Measurements from ENCODE around the gene SPOCK1. TPM values are rescaled to one million over a fixed set of nuclear protein-coding genes. Genes with fewer than 3 reads are reported as not detected.

SPOCK1 gene
- total RNA-seq, 1 experiment from 2014 or later: 222 TPM

GRCh38 chr5:137091472-137091871 lies 407.7 kb downstream of the SPOCK1 start:
- DNase-seq (ENCODE audit: extremely low read depth, low read depth): no peak

- no peak for DNase-seq (ENCODE audit: extremely low read depth, low read depth)
Measured at GRCh38 chr5:137090721-137091120, 408.4 kb downstream of the SPOCK1 start.

GRCh38 chr5:137090151-137090550 lies 409.0 kb downstream of the SPOCK1 start:
- DNase-seq (ENCODE audit: extremely low read depth, low read depth): no peak

- DNase-seq (ENCODE audit: extremely low read depth, low read depth): no peak
Measured at GRCh38 chr5:137088175-137088574, 411.0 kb downstream of the SPOCK1 start.

- no peak for DNase-seq (ENCODE audit: extremely low read depth, low read depth)
Measured at GRCh38 chr5:137086342-137086741, 412.8 kb downstream of the SPOCK1 start.

GRCh38 chr5:137085206-137085605 lies 413.9 kb downstream of the SPOCK1 start:
- DNase-seq (ENCODE audit: extremely low read depth, low read depth): no peak

- no peak for DNase-seq (ENCODE audit: extremely low read depth, low read depth)
Measured at GRCh38 chr5:137084016-137084415, 415.1 kb downstream of the SPOCK1 start.

GRCh38 chr5:137082951-137083350 lies 416.2 kb downstream of the SPOCK1 start:
- no peak for DNase-seq (ENCODE audit: extremely low read depth, low read depth)

GRCh38 chr5:137078171-137078665 lies 420.9 kb downstream of the SPOCK1 start:
- DNase-seq (ENCODE audit: extremely low read depth, low read depth): no peak

GRCh38 chr5:137075163-137075970 lies 423.8 kb downstream of the SPOCK1 start:
- peak; percentile 70 for DNase-seq (ENCODE audit: extremely low read depth, low read depth)

GRCh38 chr5:137073189-137073588 lies 425.9 kb downstream of the SPOCK1 start:
- no peak for DNase-seq (ENCODE audit: extremely low read depth, low read depth)

- no peak for DNase-seq (ENCODE audit: extremely low read depth, low read depth)
Measured at GRCh38 chr5:137072361-137073115, 426.6 kb downstream of the SPOCK1 start.

GRCh38 chr5:137071931-137072330 lies 427.2 kb downstream of the SPOCK1 start:
- DNase-seq (ENCODE audit: extremely low read depth, low read depth): no peak

- no peak for DNase-seq (ENCODE audit: extremely low read depth, low read depth)
Measured at GRCh38 chr5:137071526-137071925, 427.6 kb downstream of the SPOCK1 start.

GRCh38 chr5:137070521-137070920 lies 428.6 kb downstream of the SPOCK1 start:
- DNase-seq (ENCODE audit: extremely low read depth, low read depth): no peak

- DNase-seq (ENCODE audit: extremely low read depth, low read depth): no peak
Measured at GRCh38 chr5:137069358-137069757, 429.8 kb downstream of the SPOCK1 start.

GRCh38 chr5:137061382-137061781 lies 437.7 kb downstream of the SPOCK1 start:
- no peak for DNase-seq (ENCODE audit: extremely low read depth, low read depth)

GRCh38 chr5:137058089-137058488 lies 441.0 kb downstream of the SPOCK1 start:
- no peak for DNase-seq (ENCODE audit: extremely low read depth, low read depth)

GRCh38 chr5:137056676-137057075 lies 442.4 kb downstream of the SPOCK1 start:
- no peak for DNase-seq (ENCODE audit: extremely low read depth, low read depth)

GRCh38 chr5:137055271-137055872 lies 443.8 kb downstream of the SPOCK1 start:
- no peak for DNase-seq (ENCODE audit: extremely low read depth, low read depth)

- no peak for DNase-seq (ENCODE audit: extremely low read depth, low read depth)
Measured at GRCh38 chr5:137054792-137055191, 444.3 kb downstream of the SPOCK1 start.

Measured in NCI-H460 (cell line).